Smooth muscle cell (in vitro differentiated cells): ENCODE results near the gene C21orf58. TPM values are rescaled to one million over a fixed set of nuclear protein-coding genes. Genes with fewer than 3 reads are reported as not detected.

Experiments
- DNase-seq: peaks from one replicate; lab custom pipeline; 2025; ENCODE audit not compliant: unreplicated experiment; lab: John Stamatoyannopoulos, UW
- H2AFZ ChIP-seq: fragments of 200-600 bp; sonication (generic); 2 replicates; pipeline ENCODE4 v1.6.0; 2016; ENCODE audit warnings: antibody characterized with exemption, low read depth, mild to moderate bottlenecking
- H3F3A ChIP-seq: fragments of 200-600 bp; sonication (generic); 2 replicates; pipeline ENCODE4 v1.6.0; 2017; ENCODE audit warnings: antibody characterized with exemption, low read depth
- H3K27ac ChIP-seq: fragments of 200-600 bp; sonication (generic); 2 replicates; pipeline ENCODE4 v1.5.1; 2016; ENCODE audit warnings: low read depth, mild to moderate bottlenecking
- H3K27me3 ChIP-seq: fragments of 200-600 bp; sonication (generic); 2 replicates; pipeline ENCODE4 v1.6.1; 2016; ENCODE audit warnings: low read depth, mild to moderate bottlenecking
- H3K36me3 ChIP-seq: fragments of 200-600 bp; sonication (generic); 2 replicates; pipeline ENCODE4 v1.5.1; 2016; ENCODE audit warnings: low read depth
- H3K4me1 ChIP-seq: fragments of 200-600 bp; sonication (generic); 2 replicates; pipeline ENCODE4 v1.5.1; 2016; ENCODE audit warnings: low read depth
- H3K4me2 ChIP-seq: fragments of 200-600 bp; sonication (generic); 2 replicates; pipeline ENCODE4 v1.6.0; 2016; ENCODE audit warnings: mild to moderate bottlenecking
- H3K4me3 ChIP-seq: fragments of 200-600 bp; sonication (generic); 2 replicates; pipeline ENCODE4 v1.5.1; 2016; ENCODE audit warnings: mild to moderate bottlenecking
- H3K79me2 ChIP-seq: fragments of 200-600 bp; sonication (generic); 2 replicates; pipeline ENCODE4 v1.6.0; 2016; ENCODE audit warnings: low read depth, mild to moderate bottlenecking
- H3K9ac ChIP-seq: fragments of 200-600 bp; sonication (generic); 2 replicates; pipeline ENCODE4 v1.6.0; 2016; ENCODE audit warnings: low read depth
- H3K9me3 ChIP-seq: fragments of 200-600 bp; sonication (generic); replicated peaks from 2 replicates; pipeline ENCODE4 v1.5.1; 2016; ENCODE audit warnings: low read depth
- H4K20me1 ChIP-seq: fragments of 200-600 bp; sonication (generic); 2 replicates; pipeline ENCODE4 v1.6.0; 2016; ENCODE audit warnings: low read depth
- WGBS: methylation state at CpG from one replicate; pipeline ENCODE4 v1.1.7; 2016; ENCODE audit warnings: low lambda C conversion rate; 5-methylcytosine and 5-hydroxymethylcytosine counted together
- polyA plus RNA-seq: library from polyadenylated mRNA; unstranded; fragments of >200 nt; fragmentation: Nextera tagmentation; extraction: Ambion mirVana; gene quantifications from 2 replicates; pipeline ENCODE4 v1.2.1, GENCODE V29; 2016
- total RNA-seq: library from RNA; depleted of rRNA; stranded (reverse); fragments of >200 nt; gene quantifications from 2 replicates; pipeline ENCODE4 v1.2.3, GENCODE V29; 2014
- TF ChIP-seq, protein P1 (sequence below): fragments of 200-600 bp; sonication (generic); IDR thresholded peaks from 2 replicates; pipeline ENCODE4 v1.5.1; 2017; ENCODE audit warnings: borderline replicate concordance, mild to moderate bottlenecking, antibody characterized with exemption; ENCODE audit not compliant: insufficient read depth, poor library complexity, severe bottlenecking

Gene C21orf58
- total and polyA plus RNA-seq, 2 experiments from 2014 or later = 3.9 to 4.5 TPM

- H3K9ac ChIP-seq = no peak overlapping the region
- WGBS = 94% methylated on average over 8 of the region's 8 CpGs
- no peaks in the 10 kb centered on the region for H3K4me1 ChIP-seq
- peaks cover 7% of the 10 kb centered on the region for H4K20me1 ChIP-seq
- no peak overlapping the region for H3K4me3 ChIP-seq
- H3K36me3 ChIP-seq = no peaks in the 10 kb centered on the region
- H3K27ac ChIP-seq = no peak overlapping the region
- no peak overlapping the region for H3K4me2 ChIP-seq
- H3F3A ChIP-seq = no peaks in the 10 kb centered on the region
- H2AFZ ChIP-seq = no peak overlapping the region
- no peak for DNase-seq
- peaks cover 7% of the 10 kb centered on the region for H3K79me2 ChIP-seq
- TF ChIP-seq, protein P1, sequence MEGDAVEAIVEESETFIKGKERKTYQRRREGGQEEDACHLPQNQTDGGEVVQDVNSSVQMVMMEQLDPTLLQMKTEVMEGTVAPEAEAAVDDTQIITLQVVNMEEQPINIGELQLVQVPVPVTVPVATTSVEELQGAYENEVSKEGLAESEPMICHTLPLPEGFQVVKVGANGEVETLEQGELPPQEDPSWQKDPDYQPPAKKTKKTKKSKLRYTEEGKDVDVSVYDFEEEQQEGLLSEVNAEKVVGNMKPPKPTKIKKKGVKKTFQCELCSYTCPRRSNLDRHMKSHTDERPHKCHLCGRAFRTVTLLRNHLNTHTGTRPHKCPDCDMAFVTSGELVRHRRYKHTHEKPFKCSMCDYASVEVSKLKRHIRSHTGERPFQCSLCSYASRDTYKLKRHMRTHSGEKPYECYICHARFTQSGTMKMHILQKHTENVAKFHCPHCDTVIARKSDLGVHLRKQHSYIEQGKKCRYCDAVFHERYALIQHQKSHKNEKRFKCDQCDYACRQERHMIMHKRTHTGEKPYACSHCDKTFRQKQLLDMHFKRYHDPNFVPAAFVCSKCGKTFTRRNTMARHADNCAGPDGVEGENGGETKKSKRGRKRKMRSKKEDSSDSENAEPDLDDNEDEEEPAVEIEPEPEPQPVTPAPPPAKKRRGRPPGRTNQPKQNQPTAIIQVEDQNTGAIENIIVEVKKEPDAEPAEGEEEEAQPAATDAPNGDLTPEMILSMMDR = no peak
- no peaks in the 10 kb centered on the region for H3K9me3 ChIP-seq
- H3K27me3 ChIP-seq = no peaks in the 10 kb centered on the region
Measured at GRCh38 chr21:46340998-46341397, 17.3 kb upstream of the C21orf58 start.

DNA sequence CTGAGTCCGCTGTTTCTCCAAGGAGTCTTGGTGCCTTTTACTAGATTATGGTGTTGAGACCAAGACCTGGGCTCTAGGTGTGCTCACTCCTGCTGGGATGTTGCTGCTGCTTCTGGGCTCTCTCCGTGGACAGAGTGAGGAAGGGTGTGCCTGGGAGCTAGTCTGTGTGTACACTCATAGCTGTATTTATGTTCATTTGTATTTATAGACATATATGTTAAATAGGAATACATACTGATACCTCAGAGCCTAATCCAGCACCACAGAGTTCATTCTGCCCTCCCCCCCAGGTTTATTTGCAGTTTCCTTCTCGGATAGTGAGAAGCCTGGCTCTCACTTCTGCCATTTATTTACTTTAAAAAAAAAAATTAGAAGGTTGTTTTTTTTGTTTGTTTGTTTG is 12.9 kb upstream of the C21orf58 start:
- Histone ChIP-seq H3K79me2 (peaks cover 9% of the 10 kb centered on the region), H2AFZ (no peak overlapping the region), H3K4me2 (no peak overlapping the region), H3K4me3 (no peak overlapping the region), H3K27ac (no peak overlapping the region), H3K9me3 (no peaks in the 10 kb centered on the region), H3K27me3 (no peaks in the 10 kb centered on the region), H3K9ac (no peak overlapping the region), H3K4me1 (no peaks in the 10 kb centered on the region), H3F3A (no peaks in the 10 kb centered on the region), H4K20me1 (no peaks in the 10 kb centered on the region), H3K36me3 (no peaks in the 10 kb centered on the region)
- TF ChIP-seq, protein P1 = no peak
- no peak for DNase-seq
- 97% methylated on average over 3 of the region's 3 CpGs for WGBS

DNA sequence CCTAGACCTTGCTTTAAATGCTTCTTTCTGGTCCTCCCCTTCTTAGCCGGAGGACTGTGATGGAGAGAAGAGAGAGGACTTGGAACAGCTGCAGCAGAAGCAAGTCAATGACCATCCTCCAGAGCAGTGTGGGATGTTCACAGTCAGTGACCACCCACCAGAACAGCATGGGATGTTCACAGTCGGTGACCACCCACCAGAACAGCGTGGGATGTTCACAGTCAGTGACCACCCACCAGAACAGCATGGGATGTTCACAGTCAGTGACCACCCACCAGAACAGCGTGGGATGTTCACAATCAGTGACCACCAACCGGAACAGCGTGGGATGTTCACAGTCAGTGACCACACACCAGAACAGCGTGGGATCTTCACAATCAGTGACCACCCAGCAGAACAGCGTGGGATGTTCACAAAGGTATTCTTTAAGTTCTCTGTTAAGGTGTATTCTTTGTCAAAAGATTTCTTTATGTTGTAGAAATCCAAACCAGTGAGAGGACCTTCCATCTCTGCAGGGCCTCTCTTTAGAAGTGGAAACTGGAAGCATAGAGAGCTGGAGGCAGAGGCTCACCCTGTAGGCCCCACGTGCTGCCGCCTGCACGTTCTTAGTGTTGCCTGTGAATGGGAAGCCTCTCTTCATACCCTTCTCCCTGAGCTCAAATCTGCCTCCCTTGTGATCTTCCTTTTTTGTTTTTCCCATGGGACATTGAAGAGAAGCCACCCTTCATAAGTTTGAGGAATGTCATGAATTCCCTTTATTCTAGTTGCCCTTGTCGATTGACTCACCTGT is 10.9 kb upstream of the C21orf58 start:
- no peak for DNase-seq
- peaks cover 11% of the 10 kb centered on the region for H3K79me2 ChIP-seq
- H3K36me3 ChIP-seq = no peaks in the 10 kb centered on the region
- no peak overlapping the region for H2AFZ ChIP-seq
- H3K27me3 ChIP-seq = no peaks in the 10 kb centered on the region
- H3K4me3 ChIP-seq = no peak overlapping the region
- H3K4me2 ChIP-seq = no peak overlapping the region
- H3K4me1 ChIP-seq = no peaks in the 10 kb centered on the region
- H3K9me3 ChIP-seq = no peaks in the 10 kb centered on the region
- H3K9ac ChIP-seq = no peak overlapping the region
- no peaks in the 10 kb centered on the region for H3F3A ChIP-seq
- no peaks in the 10 kb centered on the region for H4K20me1 ChIP-seq
- WGBS = 89% methylated on average over 12 of the region's 12 CpGs
- H3K27ac ChIP-seq = no peak overlapping the region
- TF ChIP-seq, protein P1 = no peak

- TF ChIP-seq, protein P1 = no peak
- H3K9me3 ChIP-seq = no peaks in the 10 kb centered on the region
- H3K4me3 ChIP-seq = no peak overlapping the region
- peaks cover 8% of the 10 kb centered on the region for H3K4me1 ChIP-seq
- H3K27ac ChIP-seq = no peak overlapping the region
- H3K4me2 ChIP-seq = no peak overlapping the region
- no peak for DNase-seq
- H4K20me1 ChIP-seq = no peaks in the 10 kb centered on the region
- WGBS = 97% methylated on average over 2 of the region's 2 CpGs
- H3K9ac ChIP-seq = no peak overlapping the region
- no peaks in the 10 kb centered on the region for H3K36me3 ChIP-seq
- peaks cover 14% of the 10 kb centered on the region for H3F3A ChIP-seq
- no peak overlapping the region for H2AFZ ChIP-seq
- peaks cover 54% of the 10 kb centered on the region for H3K79me2 ChIP-seq
- H3K27me3 ChIP-seq = no peaks in the 10 kb centered on the region
Measured at GRCh38 chr21:46329796-46330195, 6.1 kb upstream of the C21orf58 start.
